ENCODE measurements around the gene SMAD5.

The SMAD5 gene

DNA sequence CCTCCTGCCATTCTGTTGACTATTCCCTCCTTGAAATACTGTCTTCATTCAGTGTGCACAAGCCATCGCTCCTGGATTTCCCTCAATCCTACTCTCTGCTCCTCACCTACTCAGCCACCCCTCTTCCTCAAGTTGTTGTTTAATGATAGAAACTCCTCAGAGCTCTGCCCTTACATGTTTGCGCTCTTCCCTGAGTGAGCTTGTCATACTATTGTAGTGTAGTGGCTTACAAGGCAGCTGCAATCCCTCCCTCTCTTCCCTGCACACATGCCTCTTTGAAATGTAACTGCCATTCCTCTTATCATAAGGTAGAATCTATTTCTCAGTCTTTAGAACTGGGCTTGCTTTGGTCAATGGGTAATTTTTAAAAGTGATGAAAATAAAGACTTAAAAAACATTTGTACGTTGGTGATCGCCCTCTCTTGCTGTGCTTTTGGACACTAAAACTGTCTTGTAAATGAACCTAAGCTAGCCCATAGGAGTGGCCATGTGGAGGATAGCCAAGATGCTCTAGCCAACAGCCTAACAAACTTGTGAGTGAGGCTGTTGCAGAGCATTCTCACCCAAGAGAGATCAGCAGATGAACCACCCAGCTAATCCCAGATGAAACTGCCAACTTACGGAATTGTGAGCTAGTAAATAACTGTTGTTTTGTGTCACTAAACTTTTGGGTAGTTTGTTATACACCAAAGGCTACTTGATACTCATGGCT is 18.1 kb upstream of the SMAD5 start:
- in situ Hi-C loops (cut with MboI; ENCODE audit: low sequenced_read_pairs): no loop called here

DNA sequence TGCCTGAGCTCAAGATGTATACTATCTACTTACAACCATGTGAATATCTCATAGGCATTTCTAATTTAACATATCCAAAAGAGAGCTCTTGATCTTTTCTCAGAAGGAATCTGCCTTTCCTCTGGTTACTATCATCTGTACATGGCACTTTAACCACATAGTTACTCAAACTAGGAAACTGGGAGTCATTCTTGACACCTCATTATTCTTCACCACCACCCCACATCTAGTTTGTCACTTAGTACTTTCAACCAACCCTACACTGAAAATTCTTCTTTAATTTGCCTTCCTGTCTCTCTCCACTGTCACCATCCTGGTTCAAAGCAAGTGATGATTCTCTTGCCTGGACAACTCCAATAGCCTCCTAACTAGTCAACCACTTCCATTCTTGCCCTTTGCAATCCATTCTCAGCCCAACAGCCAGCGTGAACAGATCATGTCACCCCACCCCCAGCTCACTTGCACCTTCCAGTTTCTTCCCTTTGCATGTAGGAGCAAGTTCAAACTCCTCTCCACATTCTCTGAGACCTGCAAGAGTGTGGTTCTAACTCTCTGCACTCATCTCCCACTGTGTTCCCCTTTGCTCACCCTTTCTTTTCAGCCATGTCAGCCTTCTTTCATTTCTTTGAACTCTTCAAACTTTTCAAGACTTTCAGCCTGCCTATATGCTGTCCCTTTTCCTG is 17.3 kb upstream of the SMAD5 start:
- in situ Hi-C loops (cut with MboI; ENCODE audit: low sequenced_read_pairs): no loop called here

DNA sequence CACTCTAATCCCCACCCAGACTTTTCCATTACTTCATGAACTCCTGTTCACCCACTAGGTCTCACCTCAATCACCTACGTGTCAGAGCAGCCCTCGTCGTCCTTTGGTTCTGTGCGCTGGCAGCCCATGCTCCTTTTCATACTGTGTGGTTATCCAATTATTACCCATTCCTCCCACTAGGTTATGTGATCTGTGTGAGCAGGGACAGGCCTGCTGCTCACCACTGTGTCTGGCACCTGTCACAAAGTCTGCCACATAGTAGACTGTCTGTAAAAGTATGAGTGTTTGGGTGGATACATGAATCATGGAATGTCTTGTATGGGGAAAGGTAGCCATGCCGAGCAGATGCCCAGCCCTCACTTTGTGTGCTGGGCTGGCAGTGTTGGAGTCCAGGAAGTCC is 12.1 kb upstream of the SMAD5 start:
- in situ Hi-C loops (cut with MboI; ENCODE audit: low sequenced_read_pairs): no loop called here

DNA sequence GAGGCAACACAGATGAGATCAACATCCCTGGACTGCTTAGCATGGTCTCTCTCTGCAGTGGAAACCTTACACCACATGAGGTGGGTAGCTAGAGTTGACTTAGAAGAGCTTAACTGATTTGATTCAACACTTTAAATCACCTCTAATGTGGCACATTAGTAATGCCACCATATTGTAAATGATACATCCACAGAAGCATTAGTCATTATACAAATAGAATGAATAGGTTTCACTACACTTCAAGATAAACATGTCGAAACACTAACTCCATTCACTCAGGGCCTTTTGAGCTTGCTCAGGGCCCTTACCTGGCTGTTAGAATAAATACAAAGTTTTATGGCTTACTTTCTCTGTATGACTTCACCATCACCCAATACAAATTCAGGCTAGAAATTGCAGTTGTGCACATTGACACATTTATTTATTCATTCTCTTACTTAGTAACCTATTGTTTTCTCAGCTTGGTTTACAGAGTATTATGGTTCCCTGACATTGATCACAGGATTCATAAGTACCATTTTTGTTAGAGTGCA is 9.3 kb upstream of the SMAD5 start:
- in situ Hi-C loops (cut with MboI; ENCODE audit: low sequenced_read_pairs): no loop called here

- in situ Hi-C loops (cut with MboI; ENCODE audit: low sequenced_read_pairs): no loop called here
These were observed 5.1 kb upstream of the SMAD5 start for GRCh38 chr5:136127560-136127959.

DNA sequence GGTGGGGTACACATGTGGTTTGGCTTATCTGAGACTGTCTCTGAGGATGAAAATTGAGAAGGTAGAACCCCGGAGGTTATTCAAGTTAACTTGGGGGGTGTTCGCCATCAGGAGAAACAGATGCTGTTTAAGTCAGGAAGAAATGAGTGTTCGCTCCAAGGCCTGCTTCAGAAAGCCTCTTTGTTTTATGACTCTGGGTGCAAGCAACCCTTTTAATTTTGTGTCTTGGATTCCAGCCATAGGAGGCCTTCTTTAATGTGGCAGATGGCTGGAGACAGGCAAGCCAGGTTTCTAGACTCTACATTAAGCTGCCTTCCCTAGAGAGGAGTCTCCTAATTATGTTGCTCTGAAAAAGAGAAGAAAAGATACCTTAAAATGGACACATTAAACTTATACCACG is 4.2 kb upstream of the SMAD5 start:
- in situ Hi-C loops (cut with MboI; ENCODE audit: low sequenced_read_pairs): no loop called here

- in situ Hi-C loops (cut with MboI; ENCODE audit: low sequenced_read_pairs): no loop called here
These were observed 3.2 kb upstream of the SMAD5 start for GRCh38 chr5:136129445-136129844.

GRCh38 chr5:136130581-136130980 is 2.1 kb upstream of the SMAD5 start:
- in situ Hi-C loops (cut with MboI; ENCODE audit: low sequenced_read_pairs): no loop called here

- in situ Hi-C loops (cut with MboI; ENCODE audit: low sequenced_read_pairs): no loop called here
These were observed 558 bp upstream of the SMAD5 start for GRCh38 chr5:136132087-136132486.

- in situ Hi-C loops (cut with MboI; ENCODE audit: low sequenced_read_pairs): no loop called here
These were observed 727 bp downstream of the SMAD5 start for GRCh38 chr5:136133222-136133921.

DNA sequence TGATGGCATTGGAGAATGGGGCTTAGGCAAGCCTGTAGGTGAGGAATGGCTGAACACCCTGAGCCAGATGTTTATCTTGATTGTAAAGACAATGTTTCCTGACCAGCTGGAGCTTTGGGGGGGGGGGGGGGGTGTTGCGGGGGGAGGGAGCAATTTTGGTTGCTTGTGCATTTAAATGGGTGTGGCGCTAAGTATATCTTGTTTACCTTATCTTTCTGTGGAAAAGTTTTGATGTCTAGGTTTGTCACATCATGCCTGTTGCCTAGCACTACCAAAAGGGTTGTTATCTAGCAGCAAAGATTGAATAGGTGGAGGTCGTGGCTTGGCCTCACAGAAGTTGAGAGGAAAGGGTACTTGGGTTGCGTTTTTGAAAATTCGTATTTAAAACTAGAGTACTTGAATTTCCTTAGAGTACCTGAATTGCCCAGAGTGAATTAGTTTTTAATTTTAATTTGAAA is 1.3 kb downstream of the SMAD5 start:
- in situ Hi-C loops (cut with MboI; ENCODE audit: low sequenced_read_pairs): no loop called here

GRCh38 chr5:136134653-136135052 is 2.0 kb downstream of the SMAD5 start:
- in situ Hi-C loops (cut with MboI; ENCODE audit: low sequenced_read_pairs): no loop called here

- in situ Hi-C loops (cut with MboI; ENCODE audit: low sequenced_read_pairs): no loop called here
These were observed 2.9 kb downstream of the SMAD5 start for GRCh38 chr5:136135536-136135935.

- in situ Hi-C loops (cut with MboI; ENCODE audit: low sequenced_read_pairs): no loop called here
These were observed 5.0 kb downstream of the SMAD5 start for GRCh38 chr5:136137497-136138220.

DNA sequence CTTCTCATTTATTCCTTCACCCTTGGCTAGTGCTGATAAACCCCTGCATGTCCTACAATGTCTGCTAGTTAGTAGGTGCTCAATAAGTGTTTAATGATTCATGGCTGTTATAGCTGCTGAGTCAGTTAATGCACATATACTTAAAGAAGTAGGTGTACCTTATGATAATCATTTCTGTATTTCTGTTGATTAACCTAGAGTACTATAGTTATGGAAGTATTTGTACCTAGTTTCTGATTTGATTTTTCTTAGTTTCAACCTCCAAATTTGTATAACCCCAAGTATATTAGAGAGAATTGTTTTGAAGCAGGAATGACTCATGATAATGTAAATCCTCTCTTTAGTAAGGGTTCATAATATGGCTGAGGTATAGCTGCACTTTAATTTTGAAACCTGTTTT is 8.9 kb downstream of the SMAD5 start:
- in situ Hi-C loops (cut with MboI; ENCODE audit: low sequenced_read_pairs): no loop called here

DNA sequence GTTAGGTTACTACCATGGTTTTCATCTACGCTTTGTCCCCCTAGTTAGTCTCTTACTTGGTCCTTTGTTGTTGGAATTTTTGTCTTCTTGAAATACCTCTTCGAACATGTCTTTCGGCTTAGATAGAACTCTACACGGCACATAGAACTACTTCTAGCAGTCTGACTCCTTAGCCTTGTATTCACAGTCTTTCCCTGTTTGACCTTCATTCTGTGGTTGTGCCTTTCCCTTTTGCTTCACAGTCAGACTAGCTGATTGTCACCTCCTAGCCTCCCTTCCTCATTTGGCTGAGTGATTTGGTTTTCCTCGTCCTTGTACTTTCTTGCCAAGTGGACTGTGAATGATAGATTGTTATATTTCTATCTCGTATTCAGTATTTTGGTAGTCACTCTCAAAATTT is 10.7 kb downstream of the SMAD5 start:
- in situ Hi-C loops (cut with MboI; ENCODE audit: low sequenced_read_pairs): no loop called here

DNA sequence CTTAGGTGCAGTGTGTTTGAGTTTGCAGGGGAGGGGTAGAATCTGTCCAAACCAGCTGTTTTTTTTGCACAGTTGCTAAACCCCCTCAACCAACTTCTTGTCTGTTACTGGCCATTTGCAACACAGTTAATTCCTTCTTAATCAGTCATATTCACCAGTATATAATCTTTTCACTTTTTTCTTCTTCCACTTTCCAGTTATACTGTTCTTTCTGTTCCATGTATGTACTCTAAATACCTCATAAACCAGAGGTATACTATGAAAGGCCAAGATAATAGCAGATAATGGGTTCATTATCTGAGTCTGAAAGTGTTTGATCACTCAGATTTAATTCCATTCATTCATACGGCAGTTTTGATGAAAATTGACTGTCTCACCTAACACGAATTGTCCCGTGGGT is 11.1 kb downstream of the SMAD5 start:
- in situ Hi-C loops (cut with MboI; ENCODE audit: low sequenced_read_pairs): no loop called here

GRCh38 chr5:136145030-136145429 is 12.4 kb downstream of the SMAD5 start:
- in situ Hi-C loops (cut with MboI; ENCODE audit: low sequenced_read_pairs): no loop called here

DNA sequence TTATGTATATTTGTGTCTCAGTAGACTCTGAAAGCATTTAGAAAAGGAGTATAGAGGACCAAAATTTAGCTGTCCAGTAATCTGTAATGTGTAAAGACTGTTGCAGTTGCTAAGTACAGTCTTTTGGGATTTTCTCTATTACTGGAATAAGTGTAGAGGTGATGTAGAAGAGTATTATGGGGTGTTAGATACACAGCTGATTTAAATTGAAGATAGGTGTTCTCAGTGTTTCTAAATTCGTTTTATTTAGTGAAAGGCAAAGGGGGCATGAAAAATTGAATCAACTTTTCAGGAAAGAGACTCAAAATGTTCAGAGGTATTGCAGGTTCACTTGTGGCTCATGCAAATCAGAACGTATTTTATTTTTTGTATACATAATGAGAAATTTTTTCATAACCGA is 13.6 kb downstream of the SMAD5 start:
- in situ Hi-C loops (cut with MboI; ENCODE audit: low sequenced_read_pairs): no loop called here

GRCh38 chr5:136147632-136148031 is 15.0 kb downstream of the SMAD5 start:
- in situ Hi-C loops (cut with MboI; ENCODE audit: low sequenced_read_pairs): no loop called here

DNA sequence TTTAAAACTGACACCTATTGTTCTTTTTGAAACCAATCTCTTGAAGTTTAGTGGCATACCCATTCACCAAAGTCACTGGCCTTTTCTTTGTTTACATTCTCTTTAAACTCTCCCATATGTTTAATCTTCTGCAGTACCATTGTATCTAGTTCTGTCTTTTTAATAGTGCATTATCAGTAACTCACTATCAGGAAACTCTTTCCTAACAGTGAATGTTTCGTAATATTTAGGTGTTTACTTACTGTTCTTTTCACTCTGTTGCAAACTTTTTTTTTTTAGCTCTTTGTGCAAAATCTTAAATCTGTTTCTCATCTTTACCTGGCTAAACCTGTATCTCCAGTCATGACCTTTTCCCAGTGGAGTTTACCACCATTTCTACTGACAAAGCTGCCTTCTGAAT is 17.2 kb downstream of the SMAD5 start:
- in situ Hi-C loops (cut with MboI; ENCODE audit: low sequenced_read_pairs): no loop called here

Data from hTERT RPE-1 (cell line).